ENCODE results near the gene OR8D2. TPM values are rescaled to one million over a fixed set of nuclear protein-coding genes. Genes with fewer than 3 reads are reported as not detected.

Gene OR8D2
- total RNA-seq, 1 donor from 2014 or later = not detected

GRCh38 chr11:124315052-124315451 lies 4.9 kb downstream of the OR8D2 start:
- Histone ChIP-seq H3K4me3 (ENCODE audit: low read length in 3 of 3) (no peak overlapping the region), H3K9me3 (ENCODE audit: control insufficient read depth in 3 of 3, low read length in 3 of 3) (no peaks in the 10 kb centered on the region), H3K36me3 (ENCODE audit: control insufficient read depth in 3 of 3, insufficient read depth in 3 of 3, low read length in 3 of 3) (no peaks in the 10 kb centered on the region), H3K4me1 (ENCODE audit: control insufficient read depth in 3 of 3, insufficient read depth in 3 of 3, low read length in 3 of 3) (no peaks in the 10 kb centered on the region), H3K27me3 (ENCODE audit: control insufficient read depth in 3 of 3, insufficient read depth in 3 of 3, low read length in 3 of 3) (no peaks in the 10 kb centered on the region), H3K27ac (ENCODE audit: low read depth, low read length) (no peak overlapping the region), H3K9ac (ENCODE audit: low read depth in 1 of 3, low read length in 3 of 3) (no peak overlapping the region)

- Histone ChIP-seq H3K27me3 (ENCODE audit: control insufficient read depth in 3 of 3, insufficient read depth in 3 of 3, low read length in 3 of 3) (no peaks in the 10 kb centered on the region), H3K4me1 (ENCODE audit: control insufficient read depth in 3 of 3, insufficient read depth in 3 of 3, low read length in 3 of 3) (no peaks in the 10 kb centered on the region), H3K4me3 (ENCODE audit: low read length in 3 of 3) (no peak within 1 kb of the TSS), H3K9ac (ENCODE audit: low read depth in 1 of 3, low read length in 3 of 3) (no peak within 1 kb of the TSS), H3K36me3 (ENCODE audit: control insufficient read depth in 3 of 3, insufficient read depth in 3 of 3, low read length in 3 of 3) (no peaks in the 10 kb centered on the region), H3K9me3 (ENCODE audit: control insufficient read depth in 3 of 3, low read length in 3 of 3) (no peaks in the 10 kb centered on the region), H3K27ac (ENCODE audit: low read depth, low read length) (no peak within 1 kb of the TSS)
Observed at GRCh38 chr11:124313849-124314248, 6.1 kb downstream of the OR8D2 start, which contains the start of gene OR8D1. OR8D1 (minus strand) TSS chr11:124313949; CDS start chr11:124310766, 3,183 bp downstream.

- no peak overlapping the region for H3K4me3 ChIP-seq (ENCODE audit: low read length in 3 of 3)
- H3K4me1 ChIP-seq (ENCODE audit: control insufficient read depth in 3 of 3, insufficient read depth in 3 of 3, low read length in 3 of 3) = no peaks in the 10 kb centered on the region
- no peaks in the 10 kb centered on the region for H3K27me3 ChIP-seq (ENCODE audit: control insufficient read depth in 3 of 3, insufficient read depth in 3 of 3, low read length in 3 of 3)
- H3K9me3 ChIP-seq (ENCODE audit: control insufficient read depth in 3 of 3, low read length in 3 of 3) = no peaks in the 10 kb centered on the region
- no peaks in the 10 kb centered on the region for H3K36me3 ChIP-seq (ENCODE audit: control insufficient read depth in 3 of 3, insufficient read depth in 3 of 3, low read length in 3 of 3)
- no peak overlapping the region for H3K27ac ChIP-seq (ENCODE audit: low read depth, low read length)
- no peak overlapping the region for H3K9ac ChIP-seq (ENCODE audit: low read depth in 1 of 3, low read length in 3 of 3)
Observed at GRCh38 chr11:124313131-124313530, 6.9 kb downstream of the OR8D2 start.

DNA sequence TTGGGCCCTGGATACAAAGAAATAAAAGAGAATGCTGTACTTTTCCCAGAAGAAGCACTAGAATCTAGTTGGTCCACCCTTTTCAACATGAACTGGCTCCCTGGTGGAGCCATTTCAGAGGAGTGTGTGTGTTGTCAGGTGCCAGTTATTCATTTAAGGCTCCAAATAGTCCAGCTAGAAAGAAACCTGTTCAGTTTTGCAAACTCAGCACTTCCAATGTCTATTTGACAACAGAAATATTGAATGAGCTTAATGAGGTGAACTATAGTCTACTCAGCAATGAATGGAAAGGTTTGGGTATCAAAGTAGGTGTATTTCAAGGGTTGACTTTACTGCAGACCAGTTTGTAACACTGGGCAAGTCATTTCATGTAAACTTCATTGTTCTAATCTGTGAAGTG lies 8.3 kb downstream of the OR8D2 start:
- H3K9me3 ChIP-seq (ENCODE audit: control insufficient read depth in 3 of 3, low read length in 3 of 3) = no peaks in the 10 kb centered on the region
- H3K36me3 ChIP-seq (ENCODE audit: control insufficient read depth in 3 of 3, insufficient read depth in 3 of 3, low read length in 3 of 3) = no peaks in the 10 kb centered on the region
- H3K27me3 ChIP-seq (ENCODE audit: control insufficient read depth in 3 of 3, insufficient read depth in 3 of 3, low read length in 3 of 3) = no peaks in the 10 kb centered on the region
- H3K4me1 ChIP-seq (ENCODE audit: control insufficient read depth in 3 of 3, insufficient read depth in 3 of 3, low read length in 3 of 3) = no peaks in the 10 kb centered on the region
- no peak overlapping the region for H3K9ac ChIP-seq (ENCODE audit: low read depth in 1 of 3, low read length in 3 of 3)
- no peak overlapping the region for H3K27ac ChIP-seq (ENCODE audit: low read depth, low read length)
- no peak overlapping the region for H3K4me3 ChIP-seq (ENCODE audit: low read length in 3 of 3)

DNA sequence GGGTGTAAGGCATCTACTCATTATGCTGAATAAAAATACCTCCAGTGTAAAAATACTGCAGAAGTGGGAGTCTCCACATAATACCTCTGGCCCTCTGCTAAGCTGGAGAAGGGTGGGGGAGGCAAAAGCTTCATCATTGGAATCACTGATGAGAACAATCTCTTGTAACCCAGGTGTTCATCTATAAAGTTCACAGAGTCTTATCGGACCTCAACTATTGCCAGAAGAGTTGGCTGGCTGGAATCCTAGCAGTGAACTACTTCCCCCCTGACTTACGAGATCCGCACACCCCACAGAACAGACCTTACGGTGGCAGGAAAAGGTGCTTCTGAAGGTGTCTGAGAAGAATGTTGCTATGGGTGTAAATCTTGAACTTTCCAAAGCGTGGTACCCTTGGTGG lies 8.7 kb downstream of the OR8D2 start:
- Histone ChIP-seq H3K4me3 (ENCODE audit: low read length in 3 of 3) (no peak overlapping the region), H3K4me1 (ENCODE audit: control insufficient read depth in 3 of 3, insufficient read depth in 3 of 3, low read length in 3 of 3) (no peaks in the 10 kb centered on the region), H3K36me3 (ENCODE audit: control insufficient read depth in 3 of 3, insufficient read depth in 3 of 3, low read length in 3 of 3) (no peaks in the 10 kb centered on the region), H3K27me3 (ENCODE audit: control insufficient read depth in 3 of 3, insufficient read depth in 3 of 3, low read length in 3 of 3) (no peaks in the 10 kb centered on the region), H3K9ac (ENCODE audit: low read depth in 1 of 3, low read length in 3 of 3) (no peak overlapping the region), H3K27ac (ENCODE audit: low read depth, low read length) (no peak overlapping the region), H3K9me3 (ENCODE audit: control insufficient read depth in 3 of 3, low read length in 3 of 3) (no peaks in the 10 kb centered on the region)

- no peaks in the 10 kb centered on the region for H3K9me3 ChIP-seq (ENCODE audit: control insufficient read depth in 3 of 3, low read length in 3 of 3)
- H3K27ac ChIP-seq (ENCODE audit: low read depth, low read length) = no peak overlapping the region
- no peak overlapping the region for H3K4me3 ChIP-seq (ENCODE audit: low read length in 3 of 3)
- H3K9ac ChIP-seq (ENCODE audit: low read depth in 1 of 3, low read length in 3 of 3) = no peak overlapping the region
- H3K36me3 ChIP-seq (ENCODE audit: control insufficient read depth in 3 of 3, insufficient read depth in 3 of 3, low read length in 3 of 3) = no peaks in the 10 kb centered on the region
- no peaks in the 10 kb centered on the region for H3K27me3 ChIP-seq (ENCODE audit: control insufficient read depth in 3 of 3, insufficient read depth in 3 of 3, low read length in 3 of 3)
- H3K4me1 ChIP-seq (ENCODE audit: control insufficient read depth in 3 of 3, insufficient read depth in 3 of 3, low read length in 3 of 3) = no peaks in the 10 kb centered on the region
Observed at GRCh38 chr11:124310721-124311120, 9.3 kb downstream of the OR8D2 start.

DNA sequence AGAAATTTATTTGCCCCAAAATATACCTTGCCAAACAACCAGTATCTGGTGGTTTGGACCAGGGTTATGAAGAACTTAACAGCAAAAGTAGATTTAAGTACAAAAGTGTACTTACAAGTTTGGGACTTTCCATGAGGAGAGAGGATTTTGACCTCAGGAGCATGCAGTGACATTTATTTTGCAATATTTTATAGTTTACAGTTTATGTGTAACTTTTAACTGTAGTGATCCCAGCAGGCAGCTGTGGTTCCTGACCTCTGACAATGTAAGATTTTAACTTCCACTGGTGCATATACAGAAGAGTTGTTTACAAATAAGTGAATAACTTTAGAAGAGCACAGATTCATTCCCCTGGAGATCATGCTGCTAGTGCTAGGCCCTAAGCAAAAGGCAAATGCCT lies 12.9 kb downstream of the OR8D2 start:
- H3K9ac ChIP-seq (ENCODE audit: low read depth in 1 of 3, low read length in 3 of 3) = no peak overlapping the region
- no peak overlapping the region for H3K27ac ChIP-seq (ENCODE audit: low read depth, low read length)
- no peaks in the 10 kb centered on the region for H3K27me3 ChIP-seq (ENCODE audit: control insufficient read depth in 3 of 3, insufficient read depth in 3 of 3, low read length in 3 of 3)
- no peak overlapping the region for H3K4me3 ChIP-seq (ENCODE audit: low read length in 3 of 3)
- no peaks in the 10 kb centered on the region for H3K4me1 ChIP-seq (ENCODE audit: control insufficient read depth in 3 of 3, insufficient read depth in 3 of 3, low read length in 3 of 3)
- no peaks in the 10 kb centered on the region for H3K9me3 ChIP-seq (ENCODE audit: control insufficient read depth in 3 of 3, low read length in 3 of 3)
- H3K36me3 ChIP-seq (ENCODE audit: control insufficient read depth in 3 of 3, insufficient read depth in 3 of 3, low read length in 3 of 3) = no peaks in the 10 kb centered on the region

DNA sequence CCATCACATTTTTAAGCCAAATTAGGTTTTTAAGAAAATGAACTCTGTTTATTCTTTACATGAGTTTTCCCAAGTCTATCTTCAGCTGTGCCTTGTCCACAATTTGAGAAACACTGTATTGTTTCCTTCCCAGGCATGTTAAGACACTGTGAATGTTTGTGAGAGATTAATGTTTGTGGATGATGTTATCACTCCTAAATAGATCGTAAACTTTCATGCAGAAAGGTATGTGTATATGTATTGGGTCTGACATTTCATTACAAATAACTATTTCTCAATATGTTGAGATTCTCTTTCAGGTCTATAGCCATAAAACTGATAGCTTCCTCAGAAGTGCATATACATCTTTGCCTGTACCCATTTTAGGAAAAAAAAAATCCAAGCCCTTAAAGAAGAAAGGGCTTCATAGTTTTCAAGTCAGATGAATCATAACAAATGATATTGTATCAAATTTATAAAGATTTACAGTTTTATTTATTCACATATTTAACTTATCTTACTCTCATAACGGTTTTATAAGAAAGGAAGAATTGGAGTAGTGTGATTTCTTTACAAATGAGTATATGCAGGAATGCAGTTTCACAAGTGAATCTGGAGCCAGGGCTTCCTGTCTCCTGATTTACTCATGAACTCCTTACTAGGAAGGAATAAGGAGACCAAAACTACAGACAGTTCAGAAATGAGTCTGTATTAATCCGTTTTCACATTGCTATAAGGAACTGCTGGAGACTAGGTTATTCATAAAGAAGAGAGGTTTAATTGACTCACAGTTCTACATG lies 17.5 kb downstream of the OR8D2 start:
- Histone ChIP-seq H3K36me3 (ENCODE audit: control insufficient read depth in 3 of 3, insufficient read depth in 3 of 3, low read length in 3 of 3) (no peaks in the 10 kb centered on the region), H3K27ac (ENCODE audit: low read depth, low read length) (no peak overlapping the region), H3K4me1 (ENCODE audit: control insufficient read depth in 3 of 3, insufficient read depth in 3 of 3, low read length in 3 of 3) (no peaks in the 10 kb centered on the region), H3K9ac (ENCODE audit: low read depth in 1 of 3, low read length in 3 of 3) (no peak overlapping the region), H3K27me3 (ENCODE audit: control insufficient read depth in 3 of 3, insufficient read depth in 3 of 3, low read length in 3 of 3) (no peaks in the 10 kb centered on the region), H3K4me3 (ENCODE audit: low read length in 3 of 3) (no peak overlapping the region), H3K9me3 (ENCODE audit: control insufficient read depth in 3 of 3, low read length in 3 of 3) (no peaks in the 10 kb centered on the region)

DNA sequence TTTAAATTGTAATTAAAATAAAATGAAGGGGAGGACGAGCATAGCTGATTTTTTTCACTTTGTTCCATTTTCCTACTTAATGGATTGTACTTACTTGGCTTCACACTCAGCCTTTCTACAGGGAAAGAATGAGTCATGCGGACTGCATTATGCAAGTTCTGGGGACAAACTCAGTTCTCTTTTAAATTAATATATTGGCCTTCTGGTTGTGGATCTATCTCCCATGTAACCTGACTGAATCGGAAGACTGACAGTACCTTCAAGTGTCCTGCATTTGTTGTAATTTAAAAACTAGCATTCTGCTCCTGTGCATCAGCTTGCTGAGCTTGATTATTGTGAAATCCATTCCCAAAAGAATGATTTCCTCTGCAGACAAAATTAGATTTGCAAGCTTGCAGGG lies 18.4 kb downstream of the OR8D2 start:
- H3K4me1 ChIP-seq (ENCODE audit: control insufficient read depth in 3 of 3, insufficient read depth in 3 of 3, low read length in 3 of 3) = no peaks in the 10 kb centered on the region
- no peak overlapping the region for H3K9ac ChIP-seq (ENCODE audit: low read depth in 1 of 3, low read length in 3 of 3)
- no peaks in the 10 kb centered on the region for H3K9me3 ChIP-seq (ENCODE audit: control insufficient read depth in 3 of 3, low read length in 3 of 3)
- no peak overlapping the region for H3K27ac ChIP-seq (ENCODE audit: low read depth, low read length)
- H3K36me3 ChIP-seq (ENCODE audit: control insufficient read depth in 3 of 3, insufficient read depth in 3 of 3, low read length in 3 of 3) = no peaks in the 10 kb centered on the region
- H3K27me3 ChIP-seq (ENCODE audit: control insufficient read depth in 3 of 3, insufficient read depth in 3 of 3, low read length in 3 of 3) = no peaks in the 10 kb centered on the region
- no peak overlapping the region for H3K4me3 ChIP-seq (ENCODE audit: low read length in 3 of 3)

DNA sequence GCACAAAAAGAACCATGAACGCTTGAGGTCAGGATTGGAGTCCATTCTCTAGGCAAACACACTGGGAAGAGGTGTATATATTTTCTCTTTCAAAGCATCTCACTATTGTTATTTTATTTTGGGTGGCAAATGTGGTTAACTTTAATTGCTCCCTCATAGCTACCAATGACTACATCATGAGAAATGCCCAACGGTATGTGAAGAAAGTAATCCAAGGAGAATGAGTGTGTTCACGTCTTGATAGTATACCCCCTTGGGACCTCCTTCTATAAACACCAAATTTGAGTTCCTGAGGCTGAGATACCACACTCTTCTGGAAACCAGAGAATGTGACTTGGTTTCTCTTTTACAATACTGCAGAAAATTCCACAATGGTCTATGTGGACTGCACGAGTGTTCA lies 22.1 kb downstream of the OR8D2 start:
- Histone ChIP-seq H3K27ac (ENCODE audit: low read depth, low read length) (no peak overlapping the region), H3K9me3 (ENCODE audit: control insufficient read depth in 3 of 3, low read length in 3 of 3) (no peaks in the 10 kb centered on the region), H3K4me3 (ENCODE audit: low read length in 3 of 3) (no peak overlapping the region), H3K27me3 (ENCODE audit: control insufficient read depth in 3 of 3, insufficient read depth in 3 of 3, low read length in 3 of 3) (no peaks in the 10 kb centered on the region), H3K36me3 (ENCODE audit: control insufficient read depth in 3 of 3, insufficient read depth in 3 of 3, low read length in 3 of 3) (no peaks in the 10 kb centered on the region), H3K9ac (ENCODE audit: low read depth in 1 of 3, low read length in 3 of 3) (no peak overlapping the region), H3K4me1 (ENCODE audit: control insufficient read depth in 3 of 3, insufficient read depth in 3 of 3, low read length in 3 of 3) (no peaks in the 10 kb centered on the region)

Data from skeletal muscle tissue (tissue), 4 donors.